Activated CD4-positive, alpha-beta memory T cell treated with anti-CD3 and anti-CD28 coated beads for 36 hours (primary cell): ENCODE measurements around the gene ANKRD49. TPM values are rescaled to one million over a fixed set of nuclear protein-coding genes. Genes with fewer than 3 reads are reported as not detected.
A peak's percentile ranks its signal among the peaks of the same experiment; 100 is the strongest.

Experiments used
- CTCF ChIA-PET: fragments of 350-600 bp; sonication (Branson Sonifier 250); formaldehyde crosslinking; loops from one replicate; lab custom pipeline; 2021; ENCODE audit warnings: antibody characterized with exemption, inconsistent platforms; lab: Charles Lee
- POLR2A ChIA-PET: fragments of 350-600 bp; sonication (Branson Sonifier 250); formaldehyde crosslinking; loops from one replicate; lab custom pipeline; 2021; ENCODE audit warnings: antibody characterized with exemption; lab: Charles Lee
- DNase-seq: peaks from one replicate; pipeline ENCODE4 v3.0.0-alpha.2; 2020
- H3K27ac Mint-ChIP-seq: one replicate; pipeline ENCODE4 v1.8.0; 2021; ENCODE audit warnings: mixed read lengths
- H3K27me3 Mint-ChIP-seq: one replicate; pipeline ENCODE4 v1.8.0; 2021; ENCODE audit warnings: mixed read lengths
- H3K36me3 Mint-ChIP-seq: one replicate; pipeline ENCODE4 v1.8.0; 2021; ENCODE audit warnings: mixed read lengths
- H3K4me1 Mint-ChIP-seq: one replicate; pipeline ENCODE4 v1.8.0; 2021; ENCODE audit warnings: low read depth, mixed read lengths
- H3K4me3 Mint-ChIP-seq: one replicate; pipeline ENCODE4 v1.8.0; 2021; ENCODE audit warnings: mild to moderate bottlenecking, mixed read lengths
- H3K9me3 Mint-ChIP-seq: one replicate; pipeline ENCODE4 v1.8.0; 2021; ENCODE audit warnings: mixed read lengths
- intact Hi-C: fragments of 100-400 bp; cut with micrococcal nuclease; formaldehyde crosslinking; loops from one replicate; pipeline ENCODE4 v1.15.1; 2023
- total RNA-seq, 2 experiments: library from RNA; stranded (reverse); gene quantifications; one replicate each; pipeline ENCODE4 v1.2.3, GENCODE V29; 2021

ANKRD49 gene
- total RNA-seq, 2 experiments from 2014 or later, result 18.6 to 19.2 TPM

DNA sequence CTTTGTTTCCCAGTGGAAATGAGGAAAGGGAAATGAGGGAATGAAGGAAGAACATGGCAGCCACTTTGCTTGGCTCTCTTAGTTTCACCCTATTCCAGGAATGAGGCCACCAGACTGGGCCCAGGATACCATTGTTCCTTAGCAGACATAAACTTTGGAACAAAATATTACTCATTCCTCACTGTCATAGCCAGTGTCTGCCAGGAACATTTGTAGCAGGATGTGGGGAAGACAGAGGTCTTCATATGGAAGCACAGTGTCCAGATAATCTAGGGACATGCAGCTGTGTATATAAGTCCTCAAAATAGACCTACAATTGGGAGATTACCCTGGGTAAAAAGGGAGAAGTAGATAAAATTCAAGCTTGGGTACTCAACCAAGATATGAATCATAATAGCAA, 34.8 kb downstream of the ANKRD49 start:
- Mint-ChIP-seq H3K27me3 (peaks cover 31% of the 10 kb centered on the region), H3K36me3 (no peaks in the 10 kb centered on the region), H3K9me3 (no peaks in the 10 kb centered on the region), H3K4me3 (no peak overlapping the region), H3K27ac (no peak overlapping the region), H3K4me1 (no peaks in the 10 kb centered on the region)
- ChIA-PET POLR2A (no interaction called here), CTCF (interaction anchor here (1.7 kb wide), 1 partner anchor 24 kb away, joined by 4 read pairs; no protein-coding TSS in a partner anchor)
- no peak for DNase-seq
- intact Hi-C loops, result no loop called here

DNA sequence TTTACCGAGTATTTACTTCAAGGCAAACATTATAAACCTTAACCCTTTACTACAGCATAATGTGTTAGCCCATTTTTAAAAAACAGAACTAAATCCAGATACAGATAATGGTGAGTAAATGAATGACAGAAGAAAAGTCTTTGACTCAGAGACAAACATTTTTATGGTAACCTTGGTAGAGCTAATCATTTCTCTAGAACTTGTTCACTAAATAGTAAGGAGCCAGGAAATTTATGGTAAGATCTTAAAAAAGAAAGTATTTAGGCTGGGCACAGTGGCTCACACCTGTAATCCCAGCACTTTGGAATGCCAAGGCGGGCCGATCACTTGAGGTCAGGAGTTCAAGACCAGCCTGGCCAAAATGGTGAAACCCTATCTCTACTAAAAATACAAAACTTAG, 38.4 kb downstream of the ANKRD49 start:
- Mint-ChIP-seq H3K4me1 (no peaks in the 10 kb centered on the region), H3K36me3 (no peaks in the 10 kb centered on the region), H3K4me3 (no peak overlapping the region), H3K27me3 (peaks cover 37% of the 10 kb centered on the region), H3K27ac (no peak overlapping the region), H3K9me3 (no peaks in the 10 kb centered on the region)
- POLR2A ChIA-PET, result no interaction called here
- intact Hi-C loops, result no loop called here
- CTCF ChIA-PET, result no interaction called here
- no peak for DNase-seq

DNA sequence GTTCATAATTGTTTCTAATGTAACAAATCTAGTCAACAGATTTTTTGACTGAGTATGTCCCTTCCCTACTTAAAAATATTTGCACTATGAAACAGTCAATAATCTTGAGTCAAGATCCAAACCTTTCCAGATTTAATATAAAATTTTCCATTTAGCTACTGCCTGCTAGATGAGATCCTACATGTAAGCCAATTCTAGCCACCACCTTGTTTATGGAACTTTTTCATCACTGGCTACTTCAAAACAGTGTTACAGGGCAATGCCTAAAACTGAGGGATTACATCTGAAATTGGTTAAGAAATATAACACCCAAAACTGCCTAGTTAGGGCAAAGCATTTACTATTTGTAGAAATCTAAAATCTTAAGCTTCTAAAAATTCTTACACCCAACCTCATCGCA, 39.4 kb downstream of the ANKRD49 start:
- Mint-ChIP-seq H3K4me3 (no peak overlapping the region), H3K27me3 (peaks cover 41% of the 10 kb centered on the region), H3K9me3 (no peaks in the 10 kb centered on the region), H3K36me3 (no peaks in the 10 kb centered on the region), H3K27ac (no peak overlapping the region), H3K4me1 (no peaks in the 10 kb centered on the region)
- intact Hi-C loops, result no loop called here
- ChIA-PET POLR2A (no interaction called here), CTCF (interaction anchor here (1.0 kb wide), 1 partner anchor 13 kb away, joined by 3 read pairs; no protein-coding TSS in a partner anchor)
- no peak for DNase-seq

DNA sequence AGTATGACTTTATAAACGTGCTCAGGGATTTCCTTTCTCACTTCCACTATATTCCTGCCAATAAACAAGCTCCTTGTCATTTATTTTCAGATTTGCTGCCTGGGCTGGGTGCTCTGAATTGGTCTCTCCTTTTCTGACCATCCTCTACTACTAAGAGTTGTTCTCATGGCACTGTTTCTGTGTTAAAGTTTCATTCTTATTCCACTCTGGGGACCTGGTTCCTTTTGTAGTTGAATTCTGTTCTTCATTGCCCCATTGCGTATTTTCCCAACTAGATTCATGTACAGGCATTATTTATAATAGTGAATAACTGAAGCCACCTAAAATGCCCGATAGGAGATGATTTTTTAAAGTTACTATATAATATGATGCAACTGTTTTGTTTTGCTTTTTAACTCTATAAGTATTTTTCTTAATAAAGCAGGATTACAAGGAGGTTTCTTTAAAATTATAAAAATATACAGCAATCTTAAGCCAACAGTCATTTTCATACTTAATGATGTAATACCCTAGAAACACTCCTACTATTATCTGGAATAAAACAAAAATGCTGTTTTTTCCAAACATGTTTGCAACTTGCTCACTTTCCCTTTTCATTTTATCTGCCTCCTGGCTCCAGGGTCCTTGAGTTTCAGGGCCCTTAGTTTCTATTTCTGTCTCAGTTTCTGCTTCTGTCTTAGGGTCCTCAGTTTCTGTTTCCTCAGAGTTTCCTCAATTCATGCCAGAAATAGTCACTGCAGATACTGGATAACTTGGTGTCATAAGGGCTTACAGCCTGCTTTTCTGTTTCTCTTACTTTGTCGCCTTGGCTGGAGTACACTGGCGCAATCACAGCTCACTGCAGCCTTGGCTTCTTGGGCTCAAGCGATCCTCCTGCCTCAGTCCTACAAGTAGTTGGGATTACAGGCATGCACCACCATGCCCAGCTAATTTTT, 40.2 kb downstream of the ANKRD49 start:
- Mint-ChIP-seq H3K9me3 (no peaks in the 10 kb centered on the region), H3K27ac (no peak overlapping the region), H3K4me1 (no peaks in the 10 kb centered on the region), H3K27me3 (peaks cover 36% of the 10 kb centered on the region), H3K36me3 (no peaks in the 10 kb centered on the region), H3K4me3 (no peak overlapping the region)
- no peak for DNase-seq
- ChIA-PET POLR2A (interaction anchor here (0.6 kb wide), 2 partner anchors 23 to 1906 kb away, joined by 3 to 4 read pairs; no protein-coding TSS in a partner anchor), CTCF (interaction anchor here (1.0 kb wide), 1 partner anchor 14 kb away, joined by 3 read pairs; no protein-coding TSS in a partner anchor)
- intact Hi-C loops, result no loop called here

DNA sequence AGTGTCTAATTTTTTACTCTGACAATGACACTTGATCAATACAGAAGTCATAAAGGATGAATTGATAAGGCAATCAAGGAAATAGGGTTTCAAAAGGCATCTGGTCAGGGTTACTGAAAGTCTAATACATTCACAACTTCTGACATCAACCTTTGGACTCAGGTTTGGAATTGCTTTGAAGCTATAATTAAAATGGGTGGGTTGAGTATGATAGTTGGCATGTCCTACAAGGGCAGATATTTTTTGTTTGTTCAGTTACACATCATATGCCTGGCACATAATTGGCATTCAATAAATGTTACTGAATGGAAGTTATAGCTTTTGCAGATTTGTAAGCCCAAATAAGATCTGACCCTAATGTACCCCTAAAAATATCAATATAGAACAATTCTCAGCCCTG, 42.6 kb downstream of the ANKRD49 start:
- Mint-ChIP-seq H3K27me3 (peaks cover 33% of the 10 kb centered on the region), H3K4me1 (no peaks in the 10 kb centered on the region), H3K36me3 (no peaks in the 10 kb centered on the region), H3K4me3 (no peak overlapping the region), H3K9me3 (no peaks in the 10 kb centered on the region), H3K27ac (no peak overlapping the region)
- intact Hi-C loops, result no loop called here
- ChIA-PET CTCF (interaction anchor here (1.1 kb wide), 1 partner anchor 17 kb away, joined by 3 read pairs; no protein-coding TSS in a partner anchor), POLR2A (no interaction called here)
- DNase-seq, result no peak

DNA sequence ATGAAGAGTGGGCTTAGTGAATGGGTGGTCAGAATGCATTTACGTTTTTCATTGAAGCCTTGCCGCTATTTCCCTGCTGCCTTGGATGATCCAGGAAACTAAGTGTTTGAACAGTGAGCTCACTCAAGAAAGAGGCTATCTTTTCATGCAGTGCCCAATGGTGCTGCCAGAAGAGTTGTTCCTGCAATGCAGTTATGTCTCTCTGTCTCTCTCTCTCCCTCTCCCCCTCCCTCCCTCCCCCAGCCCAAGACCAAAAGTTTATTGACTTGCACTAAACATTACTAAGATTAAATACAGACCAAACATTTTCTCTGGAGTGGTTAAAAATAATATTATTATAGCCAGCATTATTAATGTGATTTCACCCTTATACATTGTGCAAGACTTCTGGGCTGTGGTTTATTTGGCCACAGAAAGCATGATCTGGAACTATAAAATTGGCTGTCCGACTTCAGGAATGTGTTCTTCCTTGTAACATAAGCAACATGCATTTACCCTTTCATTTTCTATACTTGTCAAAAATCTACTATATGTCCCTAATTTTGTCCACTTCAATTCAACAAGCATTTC, 43.3 kb downstream of the ANKRD49 start:
- Mint-ChIP-seq H3K27me3 (peaks cover 30% of the 10 kb centered on the region), H3K9me3 (no peaks in the 10 kb centered on the region), H3K36me3 (no peaks in the 10 kb centered on the region), H3K27ac (no peak overlapping the region), H3K4me3 (no peak overlapping the region), H3K4me1 (no peaks in the 10 kb centered on the region)
- ChIA-PET CTCF (interaction anchor here (0.8 to 1.1 kb wide), 2 partner anchors 17 to 18 kb away, joined by 3 read pairs; no protein-coding TSS in a partner anchor), POLR2A (no interaction called here)
- no peak for DNase-seq
- intact Hi-C loops, result no loop called here

DNA sequence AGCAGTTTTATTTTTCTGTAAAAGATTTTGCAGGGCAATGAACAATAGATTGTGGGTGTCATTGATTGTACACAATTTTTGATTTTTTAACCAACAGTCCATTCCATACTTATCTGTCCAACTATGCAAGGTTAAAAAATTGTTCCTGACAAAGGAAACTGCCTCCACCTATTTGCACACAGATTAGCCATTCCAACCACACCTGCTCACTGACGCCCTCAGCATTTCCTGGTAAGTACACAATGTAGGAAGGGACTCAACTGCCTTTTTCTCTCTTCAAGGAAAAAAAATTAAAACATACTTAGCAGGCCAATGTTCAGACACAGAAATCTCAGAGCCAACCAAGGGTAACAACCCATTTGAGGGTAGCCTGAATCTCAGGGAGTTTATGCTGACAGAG, 45.6 kb downstream of the ANKRD49 start:
- intact Hi-C loops, result no loop called here
- no peak for DNase-seq
- ChIA-PET POLR2A (no interaction called here), CTCF (no interaction called here)
- Mint-ChIP-seq H3K27ac (no peak overlapping the region), H3K27me3 (peaks cover 20% of the 10 kb centered on the region), H3K4me3 (no peak overlapping the region), H3K36me3 (no peaks in the 10 kb centered on the region), H3K9me3 (no peaks in the 10 kb centered on the region), H3K4me1 (peaks cover 10% of the 10 kb centered on the region)

DNA sequence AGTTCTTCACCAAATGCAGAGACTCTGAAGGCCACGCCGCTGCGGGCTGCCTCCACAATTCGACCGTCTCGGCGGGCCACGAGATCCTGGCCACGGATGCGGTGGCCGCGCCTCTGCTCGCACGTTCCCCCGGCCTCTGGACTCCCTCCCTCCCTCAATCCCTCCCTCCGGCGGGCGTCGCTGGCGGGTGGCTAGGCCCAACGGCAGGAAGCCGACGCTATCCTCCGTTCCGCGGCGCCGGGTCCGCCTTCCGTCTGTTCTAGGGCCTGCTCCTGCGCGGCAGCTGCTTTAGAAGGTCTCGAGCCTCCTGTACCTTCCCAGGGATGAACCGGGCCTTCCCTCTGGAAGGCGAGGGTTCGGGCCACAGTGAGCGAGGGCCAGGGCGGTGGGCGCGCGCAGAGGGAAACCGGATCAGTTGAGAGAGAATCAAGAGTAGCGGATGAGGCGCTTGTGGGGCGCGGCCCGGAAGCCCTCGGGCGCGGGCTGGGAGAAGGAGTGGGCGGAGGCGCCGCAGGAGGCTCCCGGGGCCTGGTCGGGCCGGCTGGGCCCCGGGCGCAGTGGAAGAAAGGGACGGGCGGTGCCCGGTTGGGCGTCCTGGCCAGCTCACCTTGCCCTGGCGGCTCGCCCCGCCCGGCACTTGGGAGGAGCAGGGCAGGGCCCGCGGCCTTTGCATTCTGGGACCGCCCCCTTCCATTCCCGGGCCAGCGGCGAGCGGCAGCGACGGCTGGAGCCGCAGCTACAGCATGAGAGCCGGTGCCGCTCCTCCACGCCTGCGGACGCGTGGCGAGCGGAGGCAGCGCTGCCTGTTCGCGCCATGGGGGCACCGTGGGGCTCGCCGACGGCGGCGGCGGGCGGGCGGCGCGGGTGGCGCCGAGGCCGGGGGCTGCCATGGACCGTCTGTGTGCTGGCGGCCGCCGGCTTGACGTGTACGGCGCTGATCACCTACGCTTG, 50.2 kb downstream of the ANKRD49 start, which contains the start of gene FUT4:
Gene FUT4, plus strand, starts transcription at position 227 of the 951 bp plus-strand sequence. Its CDS starts 213 bp downstream, at position 440.
- CTCF ChIA-PET, result interaction anchor here (1.1 kb wide), 1 partner anchor 25 kb away, joined by 4 read pairs; no protein-coding TSS in a partner anchor

DNA sequence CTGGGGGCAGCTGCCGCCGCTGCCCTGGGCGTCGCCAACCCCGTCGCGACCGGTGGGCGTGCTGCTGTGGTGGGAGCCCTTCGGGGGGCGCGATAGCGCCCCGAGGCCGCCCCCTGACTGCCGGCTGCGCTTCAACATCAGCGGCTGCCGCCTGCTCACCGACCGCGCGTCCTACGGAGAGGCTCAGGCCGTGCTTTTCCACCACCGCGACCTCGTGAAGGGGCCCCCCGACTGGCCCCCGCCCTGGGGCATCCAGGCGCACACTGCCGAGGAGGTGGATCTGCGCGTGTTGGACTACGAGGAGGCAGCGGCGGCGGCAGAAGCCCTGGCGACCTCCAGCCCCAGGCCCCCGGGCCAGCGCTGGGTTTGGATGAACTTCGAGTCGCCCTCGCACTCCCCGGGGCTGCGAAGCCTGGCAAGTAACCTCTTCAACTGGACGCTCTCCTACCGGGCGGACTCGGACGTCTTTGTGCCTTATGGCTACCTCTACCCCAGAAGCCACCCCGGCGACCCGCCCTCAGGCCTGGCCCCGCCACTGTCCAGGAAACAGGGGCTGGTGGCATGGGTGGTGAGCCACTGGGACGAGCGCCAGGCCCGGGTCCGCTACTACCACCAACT, 51.0 kb downstream of the ANKRD49 start:
- Mint-ChIP-seq H3K9me3 (no peaks in the 10 kb centered on the region), H3K4me3 (peak overlapping the region; percentile 68), H3K36me3 (peaks cover 4% of the 10 kb centered on the region), H3K27me3 (no peaks in the 10 kb centered on the region), H3K27ac (no peak overlapping the region), H3K4me1 (peaks cover 35% of the 10 kb centered on the region)
- CTCF ChIA-PET, result interaction anchor here (1.1 kb wide), 1 partner anchor 25 kb away, joined by 4 read pairs; no protein-coding TSS in a partner anchor
- intact Hi-C loops, result loop anchor here (5.0 to 10.0 kb wide), 3 partner anchors 330 to 538 kb away; no protein-coding TSS in a partner anchor
- POLR2A ChIA-PET, result no interaction called here
- DNase-seq, result no peak

More for the DNA sequence above, 50.2 kb downstream of the ANKRD49 start, which contains the start of gene FUT4:
- peak; percentile 83 for DNase-seq
- H3K27me3 Mint-ChIP-seq, result peaks cover 2% of the 10 kb centered on the region
- intact Hi-C loops, result loop anchor here (1.0 to 10.0 kb wide), 6 partner anchors 25 to 803 kb away; partner anchors contain the start of genes ANKRD49, C11orf54, MRE11 and TAF1D
- H3K4me1 Mint-ChIP-seq, result peaks cover 35% of the 10 kb centered on the region
- H3K36me3 Mint-ChIP-seq, result peaks cover 4% of the 10 kb centered on the region
- H3K27ac Mint-ChIP-seq, result peak within 1 kb of the TSS; percentile 98
- POLR2A ChIA-PET, result no interaction called here
- H3K9me3 Mint-ChIP-seq, result no peaks in the 10 kb centered on the region
- H3K4me3 Mint-ChIP-seq, result peak within 1 kb of the TSS; percentile 99

DNA sequence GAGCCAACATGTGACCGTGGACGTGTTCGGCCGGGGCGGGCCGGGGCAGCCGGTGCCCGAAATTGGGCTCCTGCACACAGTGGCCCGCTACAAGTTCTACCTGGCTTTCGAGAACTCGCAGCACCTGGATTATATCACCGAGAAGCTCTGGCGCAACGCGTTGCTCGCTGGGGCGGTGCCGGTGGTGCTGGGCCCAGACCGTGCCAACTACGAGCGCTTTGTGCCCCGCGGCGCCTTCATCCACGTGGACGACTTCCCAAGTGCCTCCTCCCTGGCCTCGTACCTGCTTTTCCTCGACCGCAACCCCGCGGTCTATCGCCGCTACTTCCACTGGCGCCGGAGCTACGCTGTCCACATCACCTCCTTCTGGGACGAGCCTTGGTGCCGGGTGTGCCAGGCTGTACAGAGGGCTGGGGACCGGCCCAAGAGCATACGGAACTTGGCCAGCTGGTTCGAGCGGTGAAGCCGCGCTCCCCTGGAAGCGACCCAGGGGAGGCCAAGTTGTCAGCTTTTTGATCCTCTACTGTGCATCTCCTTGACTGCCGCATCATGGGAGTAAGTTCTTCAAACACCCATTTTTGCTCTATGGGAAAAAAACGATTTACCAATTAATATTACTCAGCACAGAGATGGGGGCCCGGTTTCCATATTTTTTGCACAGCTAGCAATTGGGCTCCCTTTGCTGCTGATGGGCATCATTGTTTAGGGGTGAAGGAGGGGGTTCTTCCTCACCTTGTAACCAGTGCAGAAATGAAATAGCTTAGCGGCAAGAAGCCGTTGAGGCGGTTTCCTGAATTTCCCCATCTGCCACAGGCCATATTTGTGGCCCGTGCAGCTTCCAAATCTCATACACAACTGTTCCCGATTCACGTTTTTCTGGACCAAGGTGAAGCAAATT, 51.7 kb downstream of the ANKRD49 start:
- intact Hi-C loops, result loop anchor here (10.0 kb wide), 2 partner anchors 329 to 379 kb away; no protein-coding TSS in a partner anchor
- POLR2A ChIA-PET, result no interaction called here
- H3K9me3 Mint-ChIP-seq, result no peaks in the 10 kb centered on the region

More for the DNA sequence above, 51.7 kb downstream of the ANKRD49 start:
- CTCF ChIA-PET, result interaction anchor here (0.8 kb wide), 1 partner anchor 25 kb away, joined by 3 read pairs; no protein-coding TSS in a partner anchor
- H3K4me1 Mint-ChIP-seq, result peaks cover 38% of the 10 kb centered on the region
- no peak for DNase-seq
- H3K36me3 Mint-ChIP-seq, result peaks cover 4% of the 10 kb centered on the region
- H3K27ac Mint-ChIP-seq, result no peak overlapping the region
- H3K27me3 Mint-ChIP-seq, result no peaks in the 10 kb centered on the region
- H3K4me3 Mint-ChIP-seq, result peak overlapping the region; percentile 68
